NOMO-1 treated with dmso at 0.1 percent for 144 hours (cell line): ENCODE data around the gene EIF2B5.
"Not testable (repeated sequence)": the region's sequence is repeated elsewhere in the genome, so short reads cannot be mapped to it uniquely, and the experiment has no call there.

ENCODE experiments used
- DNase-seq: peaks from one replicate; lab custom pipeline; 2025; ENCODE audit not compliant: unreplicated experiment; lab: John Stamatoyannopoulos, UW

Gene EIF2B5

DNA sequence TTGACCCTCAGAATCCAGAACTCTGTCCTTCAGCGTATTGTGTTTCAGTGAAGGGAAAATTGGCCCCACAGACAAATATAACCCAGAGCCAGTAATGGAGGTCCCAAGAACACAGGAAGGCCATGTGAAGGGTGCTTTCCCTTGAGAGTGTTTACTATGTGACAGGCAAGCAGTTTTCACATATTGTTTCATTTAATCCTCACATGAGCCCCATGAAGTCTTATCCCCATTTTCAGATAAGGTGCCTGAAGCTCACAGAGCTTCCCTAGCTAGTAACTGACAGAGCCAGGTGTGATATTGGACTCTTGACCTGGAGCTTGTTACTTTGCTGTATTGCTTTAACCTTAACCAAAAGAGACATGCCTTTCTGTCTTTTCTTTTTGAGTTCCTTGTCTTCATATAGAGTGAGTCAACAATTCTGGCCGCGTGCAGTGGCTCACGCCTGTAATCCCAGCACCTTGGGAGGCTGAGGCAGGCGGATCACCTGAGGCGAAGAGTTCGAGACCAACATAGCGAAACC, 10.7 kb downstream of the EIF2B5 start:
- no peak for DNase-seq

DNA sequence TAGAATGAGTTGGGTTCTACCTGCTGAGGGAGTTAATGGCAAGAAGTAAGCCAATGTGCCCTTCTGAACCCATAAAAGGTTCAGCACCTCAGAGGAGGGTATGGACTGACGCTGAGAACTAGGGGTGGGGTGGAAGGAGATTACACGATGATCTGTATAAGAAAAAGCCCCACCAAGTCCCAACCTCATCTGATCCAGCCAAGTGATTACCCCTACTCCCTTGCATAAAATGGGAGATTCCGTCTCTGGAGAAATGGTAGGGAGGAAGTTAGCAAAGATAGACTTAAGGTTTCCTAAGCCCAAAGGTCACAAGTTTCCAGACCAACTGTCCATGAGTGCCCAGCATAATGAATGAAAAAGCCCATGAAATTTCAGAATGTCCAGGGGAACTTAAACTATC, 12.9 kb downstream of the EIF2B5 start:
- DNase-seq: no peak

DNA sequence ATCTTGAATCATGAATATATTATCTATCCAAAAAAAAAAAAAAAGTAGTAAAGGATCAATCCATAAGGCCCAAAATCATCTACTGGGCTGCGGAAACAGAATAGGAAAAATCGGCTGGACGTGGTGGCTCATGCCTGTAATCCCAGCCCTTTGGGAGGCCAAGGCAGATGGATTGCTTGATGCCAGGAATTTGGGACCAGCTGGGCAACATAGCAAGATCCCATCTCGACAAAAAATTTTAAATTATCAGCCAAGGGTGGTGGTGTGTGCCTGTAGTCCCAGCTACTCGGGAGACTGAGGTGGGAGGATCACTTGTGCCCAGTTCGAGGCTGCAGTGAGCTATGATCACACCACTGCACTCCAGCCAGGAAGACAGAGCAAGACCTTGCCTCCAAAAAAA, 14.0 kb downstream of the EIF2B5 start:
- no peak for DNase-seq

DNA sequence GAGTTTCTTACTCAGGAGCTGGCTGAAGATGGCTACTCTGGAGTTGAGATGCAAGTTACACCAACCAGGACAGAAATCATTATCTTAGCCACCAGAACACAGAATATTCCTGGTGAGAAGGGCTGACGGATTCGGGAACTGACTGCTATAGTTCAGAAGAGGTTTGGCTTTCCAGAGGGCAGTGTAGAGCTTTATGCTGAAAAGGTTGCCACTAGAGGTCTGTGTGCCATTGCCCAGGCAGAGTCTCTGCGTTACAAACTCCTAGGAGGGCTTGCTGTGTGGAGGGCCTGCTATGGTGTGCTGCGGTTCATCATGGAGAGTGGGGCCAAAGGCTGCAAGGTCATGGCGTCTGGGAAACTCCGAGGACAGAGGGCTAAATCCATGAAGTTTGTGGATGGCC, 14.6 kb downstream of the EIF2B5 start:
- DNase-seq: not testable (repeated sequence)

DNA sequence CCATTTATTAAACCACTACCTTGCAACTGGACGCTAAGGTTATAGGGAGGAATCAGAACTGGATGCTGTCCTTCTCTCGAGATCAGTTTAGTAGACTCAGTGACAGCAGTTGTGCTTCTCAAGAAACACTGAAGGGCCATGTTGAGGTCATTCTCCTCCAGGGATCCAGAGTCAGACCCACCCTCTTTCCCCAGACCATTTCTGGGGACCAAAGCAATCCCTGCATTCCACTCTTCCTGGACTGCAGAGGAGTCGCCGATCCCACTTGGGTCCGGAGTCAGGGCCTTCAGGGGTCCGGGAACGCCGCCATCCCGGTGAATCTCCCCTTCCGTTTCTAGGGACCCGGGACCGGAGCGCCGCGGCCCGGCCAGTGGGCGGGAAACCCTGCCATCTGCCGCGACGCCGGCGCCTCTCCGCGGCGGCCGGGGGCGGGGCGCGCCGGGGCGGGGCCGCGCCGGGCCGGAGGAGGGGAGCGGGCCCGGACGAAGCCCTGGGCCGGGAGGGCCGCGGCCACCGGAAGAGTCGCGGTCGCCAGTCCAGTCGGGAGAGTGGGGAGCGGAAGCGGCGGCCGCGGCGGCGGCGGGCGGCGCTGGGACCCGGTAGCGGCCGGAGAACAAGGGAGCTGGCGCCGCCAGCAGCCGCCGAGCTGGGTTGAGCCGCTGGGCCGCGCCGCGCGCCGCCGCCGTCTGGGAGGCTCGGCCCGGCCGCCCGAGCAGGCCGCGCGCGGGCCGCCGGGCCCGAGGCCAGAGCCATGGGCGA, 19.9 kb downstream of the EIF2B5 start, which contains the start of gene DVL3:
TSS of gene DVL3 (plus strand) at position 493 of the 759 bp plus-strand sequence. CDS start at position 752, 259 bp downstream.
- DNase-seq: peak; percentile 64

DNA sequence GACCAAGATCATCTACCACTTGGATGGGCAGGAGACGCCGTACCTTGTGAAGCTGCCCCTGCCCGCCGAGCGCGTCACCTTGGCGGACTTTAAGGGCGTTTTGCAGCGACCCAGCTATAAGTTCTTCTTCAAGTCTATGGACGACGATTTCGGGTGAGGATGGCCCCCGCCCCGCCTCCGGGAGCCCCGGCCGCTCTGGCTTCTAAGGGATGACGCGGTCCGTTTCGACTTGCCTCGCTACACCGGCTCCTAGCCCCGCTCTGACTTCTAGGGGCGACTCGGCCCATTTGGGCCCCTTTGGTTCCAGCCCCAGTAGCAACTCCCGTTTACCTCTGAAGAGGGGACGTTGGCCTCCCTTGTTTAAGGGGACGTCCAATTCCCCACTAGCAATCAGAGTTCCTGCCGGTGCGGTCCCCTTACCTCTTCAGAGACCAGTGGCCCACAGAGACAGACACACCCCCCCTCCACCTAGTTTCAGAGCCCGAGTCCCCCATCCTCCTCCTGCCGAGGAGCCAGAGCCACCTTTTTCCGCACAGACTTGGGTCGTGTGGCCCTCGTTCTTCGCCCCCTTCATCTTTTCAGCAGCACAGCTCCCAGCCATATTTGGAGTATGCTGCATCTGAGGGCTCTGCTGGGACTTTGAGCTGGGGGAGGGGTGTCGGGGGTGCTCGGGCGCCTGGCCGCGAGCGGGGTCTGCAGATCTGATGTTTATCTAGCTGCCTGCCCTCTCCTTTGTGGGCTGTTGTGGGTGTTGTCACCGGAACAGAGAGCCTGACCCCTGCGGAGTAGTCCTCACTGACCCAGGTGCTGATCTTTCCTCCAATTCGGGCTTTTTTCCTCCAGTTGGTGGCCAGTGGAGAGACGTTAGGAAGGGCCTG, 20.7 kb downstream of the EIF2B5 start:
- DNase-seq: peak; percentile 21

DNA sequence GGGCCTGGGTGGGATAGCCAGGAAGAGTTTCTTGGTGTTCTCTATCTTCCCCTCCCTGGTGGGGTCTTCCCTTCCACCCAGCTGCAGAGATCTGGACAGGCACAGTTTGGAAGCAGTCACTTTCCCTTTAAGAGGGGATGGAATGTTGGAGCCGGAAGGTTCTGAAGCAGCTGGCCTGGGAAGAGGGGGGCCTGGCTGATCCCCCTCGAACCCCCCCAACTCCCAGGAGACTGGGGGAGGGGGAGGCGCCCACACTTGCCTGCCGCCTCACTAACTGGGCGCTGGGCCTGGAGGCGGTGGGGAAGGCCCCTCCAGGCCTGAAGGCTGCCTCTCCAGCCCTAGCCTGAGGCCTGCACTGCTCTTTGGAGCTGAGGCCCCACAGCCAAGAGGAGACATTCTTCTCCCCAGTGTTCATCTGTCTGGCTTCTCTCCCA, 21.4 kb downstream of the EIF2B5 start:
- no peak for DNase-seq

DNA sequence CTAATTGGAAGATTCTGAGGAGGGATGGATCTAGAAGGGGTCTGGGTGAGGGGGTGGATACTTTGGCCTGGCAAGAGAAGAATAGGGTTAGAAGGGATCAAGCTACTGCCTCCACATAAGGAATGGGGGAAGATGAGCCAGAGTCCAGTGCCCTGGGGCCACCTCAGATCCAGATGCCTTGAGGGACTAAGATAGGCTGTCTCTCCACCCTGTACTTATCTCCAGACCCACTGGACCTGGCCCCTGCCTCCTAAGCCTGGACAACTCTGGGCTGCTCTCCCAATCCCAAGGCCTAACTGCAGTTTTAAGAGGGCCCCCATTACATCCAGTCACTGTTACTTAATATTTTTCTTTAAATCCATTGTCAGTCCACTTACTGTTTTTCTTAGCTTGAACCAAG, 22.0 kb downstream of the EIF2B5 start:
- no peak for DNase-seq

DNA sequence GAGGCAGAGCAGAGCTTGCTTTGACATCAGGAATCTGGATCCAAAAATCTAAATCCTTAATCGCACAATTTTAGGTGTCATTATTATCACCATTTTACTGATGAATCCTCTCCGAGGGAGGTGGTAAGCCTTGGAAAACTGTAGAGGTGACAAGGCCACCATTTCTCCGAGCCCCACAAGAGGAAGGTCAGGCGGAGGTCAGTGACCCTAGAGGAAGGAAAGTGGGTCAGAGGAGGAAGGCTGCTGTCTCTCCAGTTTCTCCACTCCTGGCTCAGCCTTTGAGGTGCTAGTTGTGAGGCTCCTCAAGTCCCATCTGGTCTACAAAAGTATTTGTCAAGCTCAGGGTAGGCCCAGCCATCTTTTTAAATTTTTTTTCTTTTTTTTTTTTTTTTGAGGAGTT, 23.2 kb downstream of the EIF2B5 start:
- no peak for DNase-seq

DNA sequence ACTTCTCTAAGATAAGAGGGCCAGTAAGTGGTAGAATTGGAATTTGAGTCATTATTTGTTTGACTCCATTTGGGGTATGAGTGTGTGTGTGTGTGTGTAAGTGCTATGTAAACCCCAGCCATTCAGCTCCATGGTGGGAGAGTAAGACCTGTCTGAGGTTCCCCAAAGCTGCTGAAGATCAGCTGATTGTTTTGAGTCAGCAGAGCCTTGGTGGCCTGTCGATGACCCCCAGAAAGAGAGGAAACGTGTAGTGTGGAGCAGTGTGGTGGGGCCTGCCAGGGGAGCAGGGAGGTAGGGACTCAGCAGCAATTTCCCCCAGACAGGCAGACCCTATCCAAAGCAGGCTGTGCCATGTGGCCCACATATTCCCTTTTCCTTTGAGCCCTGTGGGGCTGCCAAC, 25.3 kb downstream of the EIF2B5 start:
- DNase-seq: no peak

DNA sequence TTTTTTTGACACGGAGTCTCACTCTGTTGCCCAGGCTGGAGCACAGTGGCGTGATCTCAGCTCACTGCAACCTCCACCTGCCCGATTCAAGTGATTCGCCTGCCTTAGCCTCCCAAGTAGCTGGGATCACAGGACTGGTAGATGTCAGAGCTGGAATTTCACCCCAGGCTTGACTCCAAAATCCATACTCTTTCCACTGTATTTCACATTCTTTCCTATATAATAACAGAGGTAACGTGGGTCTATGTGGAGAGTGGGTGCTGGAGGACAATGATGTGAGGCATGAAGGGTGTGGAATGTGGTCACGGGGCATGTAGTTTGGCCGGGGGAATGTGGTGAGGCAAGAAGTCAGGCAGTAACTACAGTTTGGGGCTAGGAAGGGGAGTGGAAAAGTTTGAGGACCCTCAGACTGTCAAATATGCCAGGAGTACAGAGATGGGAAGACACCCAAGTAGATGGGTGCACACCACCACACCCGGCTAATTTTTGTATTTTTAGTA, 27.5 kb downstream of the EIF2B5 start:
- not testable (repeated sequence) for DNase-seq

DNA sequence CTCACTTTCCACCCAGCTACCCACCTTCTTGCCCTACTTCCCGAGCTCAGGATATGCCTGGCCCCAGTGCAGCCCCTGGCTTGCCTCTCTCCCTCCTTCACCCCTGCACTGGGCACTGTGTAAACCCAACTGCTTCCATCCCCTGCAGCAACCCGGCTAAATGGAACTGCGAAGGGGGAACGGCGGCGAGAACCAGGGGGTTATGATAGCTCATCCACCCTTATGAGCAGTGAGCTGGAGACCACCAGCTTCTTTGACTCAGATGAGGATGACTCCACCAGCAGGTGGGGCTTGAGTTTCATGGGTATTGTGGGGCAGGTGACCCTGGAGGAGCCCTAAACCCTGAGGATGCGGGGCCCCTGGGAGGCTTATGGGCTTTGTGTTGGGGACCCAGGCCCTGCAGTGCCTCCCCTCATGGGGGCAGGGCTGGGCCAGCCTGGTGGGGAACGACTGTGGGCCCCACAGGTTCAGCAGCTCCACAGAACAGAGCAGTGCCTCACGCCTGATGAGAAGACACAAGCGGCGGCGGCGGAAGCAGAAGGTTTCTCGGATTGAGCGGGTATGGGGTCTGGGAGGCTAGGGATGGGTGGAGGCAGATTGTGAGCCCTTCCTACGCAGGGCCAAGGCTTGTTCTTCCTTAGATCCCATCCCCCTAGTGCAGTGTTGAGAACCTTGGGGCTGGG, 29.6 kb downstream of the EIF2B5 start:
- DNase-seq: no peak

DNA sequence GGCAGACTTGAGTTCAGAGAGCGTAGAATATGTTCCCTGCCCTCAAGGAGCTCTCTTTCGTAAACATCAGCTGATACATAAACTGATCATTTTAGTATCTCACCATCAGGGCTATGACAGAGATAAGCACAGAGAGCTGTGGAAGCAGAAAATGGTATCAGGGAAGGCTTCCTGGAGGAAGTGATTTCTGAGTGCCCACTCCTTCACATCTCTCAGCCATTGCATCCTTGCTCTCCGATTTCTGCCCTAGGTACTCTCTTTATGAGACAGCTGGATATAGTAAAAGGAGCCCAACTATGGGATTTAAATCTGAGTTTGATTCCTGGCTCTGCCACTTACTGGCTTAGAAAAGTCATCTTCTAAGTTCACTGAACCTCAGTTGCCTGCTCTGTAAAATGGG, 30.4 kb downstream of the EIF2B5 start:
- no peak for DNase-seq

DNA sequence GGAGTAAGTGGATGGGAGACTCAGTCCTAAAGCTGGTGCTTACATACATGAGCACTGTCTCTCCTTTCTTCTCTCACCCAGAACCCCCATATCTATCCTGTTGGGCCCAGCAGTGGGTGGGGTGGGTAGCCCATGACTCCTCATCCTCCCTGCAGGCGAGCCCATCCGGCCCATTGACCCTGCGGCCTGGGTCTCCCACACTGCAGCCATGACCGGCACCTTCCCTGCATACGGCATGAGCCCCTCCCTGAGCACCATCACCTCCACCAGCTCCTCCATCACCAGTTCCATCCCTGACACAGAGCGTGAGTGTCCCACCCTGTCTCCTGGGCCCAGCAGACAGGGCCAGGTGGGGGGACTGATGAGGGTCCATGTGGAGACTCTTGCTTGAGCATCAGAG, 31.5 kb downstream of the EIF2B5 start:
- no peak for DNase-seq

DNA sequence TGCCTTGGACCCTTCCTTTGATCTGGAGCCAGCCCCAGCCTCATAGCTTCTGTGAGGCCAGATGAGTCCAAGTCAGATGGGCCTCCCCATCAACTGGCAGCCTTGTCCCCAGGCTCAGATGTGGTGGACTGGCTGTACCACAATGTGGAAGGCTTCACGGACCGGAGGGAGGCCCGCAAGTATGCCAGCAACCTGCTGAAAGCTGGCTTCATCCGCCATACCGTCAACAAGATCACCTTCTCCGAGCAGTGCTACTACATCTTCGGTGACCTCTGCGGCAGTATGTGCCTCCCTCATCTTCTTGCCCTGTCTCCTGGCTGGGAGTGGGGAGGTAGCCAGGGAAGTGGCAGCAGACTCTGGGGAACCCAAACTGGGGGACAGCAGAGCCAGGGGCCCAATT, 32.6 kb downstream of the EIF2B5 start:
- no peak for DNase-seq

DNA sequence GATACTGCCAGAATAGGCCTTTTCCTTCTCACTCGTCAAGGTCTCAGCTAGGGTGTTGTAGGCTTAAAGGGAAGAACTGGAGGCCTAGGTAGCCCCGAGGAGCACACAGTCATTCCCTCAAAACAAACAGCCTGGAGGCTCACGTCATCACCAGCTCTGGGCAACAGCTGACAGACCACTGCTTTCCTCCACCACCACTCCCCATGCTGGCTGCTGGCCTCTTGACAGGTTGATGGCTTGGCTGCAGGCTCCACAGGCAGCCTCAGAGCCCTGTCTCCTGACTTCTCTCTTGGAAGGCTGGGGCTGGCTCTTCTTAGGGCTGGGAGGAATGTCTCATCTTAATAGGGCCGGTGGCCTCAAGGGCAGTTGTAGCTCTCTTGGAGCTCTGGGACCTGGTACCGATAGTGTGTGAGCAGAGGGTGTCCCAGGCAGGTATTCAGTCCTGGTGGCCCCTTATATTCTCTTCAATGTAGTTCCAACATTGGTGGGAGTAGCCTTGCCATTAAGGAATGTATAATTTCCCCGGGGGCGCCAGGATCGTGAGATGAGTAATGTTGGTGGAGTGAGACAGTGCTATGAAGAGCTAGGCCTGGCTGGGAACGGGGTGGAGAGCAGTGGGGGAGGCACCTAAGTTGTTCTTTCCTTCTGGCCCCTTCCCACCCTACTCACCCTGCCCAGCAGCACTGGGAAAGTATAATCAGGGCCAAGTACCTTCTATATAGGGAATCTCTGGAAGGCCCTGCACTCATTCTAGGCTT, 33.4 kb downstream of the EIF2B5 start:
- no peak for DNase-seq

DNA sequence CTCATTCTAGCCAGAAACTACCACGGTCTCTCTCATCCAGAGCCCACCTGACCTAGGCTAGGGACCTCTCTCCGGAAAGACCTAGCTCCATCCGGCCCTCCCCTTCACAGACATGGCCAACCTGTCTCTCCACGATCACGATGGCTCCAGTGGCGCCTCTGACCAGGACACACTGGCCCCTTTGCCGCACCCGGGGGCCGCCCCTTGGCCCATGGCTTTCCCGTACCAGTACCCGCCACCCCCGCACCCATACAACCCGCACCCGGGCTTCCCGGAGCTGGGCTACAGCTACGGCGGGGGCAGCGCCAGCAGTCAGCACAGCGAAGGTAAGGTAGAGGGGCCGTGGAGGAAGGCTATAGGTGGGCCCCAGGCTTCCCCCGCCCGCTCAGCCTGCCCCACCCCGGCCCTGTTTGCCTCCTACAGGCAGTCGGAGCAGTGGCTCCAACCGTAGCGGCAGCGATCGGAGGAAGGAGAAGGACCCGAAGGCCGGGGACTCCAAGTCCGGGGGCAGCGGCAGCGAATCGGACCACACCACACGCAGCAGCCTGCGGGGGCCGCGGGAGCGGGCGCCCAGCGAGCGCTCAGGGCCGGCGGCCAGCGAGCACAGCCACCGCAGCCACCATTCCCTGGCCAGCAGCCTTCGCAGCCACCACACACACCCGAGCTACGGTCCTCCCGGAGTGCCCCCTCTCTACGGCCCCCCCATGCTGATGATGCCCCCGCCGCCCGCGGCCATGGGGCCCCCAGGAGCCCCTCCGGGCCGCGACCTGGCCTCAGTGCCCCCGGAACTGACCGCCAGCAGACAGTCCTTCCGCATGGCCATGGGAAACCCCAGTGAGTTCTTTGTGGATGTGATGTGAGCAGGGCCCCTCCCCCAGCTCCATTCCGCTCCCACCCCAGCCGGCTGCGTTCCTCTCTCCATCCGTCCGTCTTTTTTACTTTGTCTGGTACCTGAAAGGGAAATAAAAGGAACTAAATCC, 35.0 kb downstream of the EIF2B5 start:
- no peak for DNase-seq

DNA sequence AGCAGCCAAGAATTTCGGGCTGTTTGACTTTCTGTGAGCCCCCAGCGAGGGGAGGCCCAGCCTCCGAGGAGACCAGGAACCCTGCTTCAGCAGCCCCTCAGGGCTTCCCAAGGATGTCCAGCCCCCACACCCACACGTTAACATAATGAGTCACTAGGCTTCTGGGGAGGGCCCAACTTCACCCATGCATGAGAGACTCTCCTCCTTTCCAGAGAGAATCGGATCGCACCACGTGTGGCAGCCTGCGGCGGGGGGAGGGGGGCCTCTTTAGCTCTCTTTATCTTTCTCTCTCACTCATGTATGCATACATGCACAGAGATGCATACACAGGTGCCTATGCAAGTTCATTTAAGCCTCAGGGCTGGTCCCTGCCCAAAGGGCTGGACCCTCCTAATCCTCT, 36.4 kb downstream of the EIF2B5 start:
- no peak for DNase-seq

DNA sequence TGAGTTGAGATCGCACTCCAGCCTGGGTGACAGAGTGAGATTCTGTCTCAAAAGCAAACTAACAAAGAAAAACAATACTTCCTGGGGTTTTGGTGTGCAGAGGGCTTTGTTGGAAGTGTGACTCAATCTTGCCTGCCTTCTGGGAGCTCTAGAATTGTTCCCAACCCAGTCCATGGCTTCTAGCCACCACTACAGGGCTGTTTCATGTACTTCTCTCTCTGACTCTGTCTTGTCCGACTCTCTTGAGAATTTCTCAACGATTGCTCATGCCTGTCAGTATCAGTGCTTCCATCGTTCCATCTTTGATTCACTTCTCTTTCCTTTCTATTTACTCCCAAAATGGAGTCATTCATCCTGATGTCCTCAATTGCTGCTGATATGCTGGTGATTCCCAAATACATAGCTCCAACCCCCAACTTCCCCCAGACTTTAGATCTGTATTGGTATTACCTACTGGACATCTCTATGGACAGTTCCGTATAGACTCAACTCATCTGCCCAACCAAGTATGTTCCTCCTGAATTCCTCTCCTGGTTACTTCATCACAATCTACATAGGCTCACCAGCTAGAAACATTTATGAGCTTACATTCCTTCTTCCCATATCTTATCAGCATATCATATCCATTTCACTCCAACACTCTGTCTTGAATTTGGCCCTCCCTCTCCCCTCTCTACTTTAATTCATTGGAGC, 37.7 kb downstream of the EIF2B5 start:
- DNase-seq: no peak
